Upper lobe of right lung (tissue), 1 donor: ENCODE measurements around the gene RMDN2. TPM values are rescaled to one million over a fixed set of nuclear protein-coding genes. Genes with fewer than 3 reads are reported as not detected.

Experiments
- ATAC-seq: fragments of 200-7000 bp; cut with Tn5 transposase; one replicate; pipeline ENCODE4 v1.9.1; 2020; ENCODE audit warnings: mild to moderate bottlenecking, moderate library complexity
- DNase-seq: peaks from one replicate; pipeline ENCODE4 v3.0.0-alpha.2; 2020
- H3K27ac ChIP-seq: fragments of 200-600 bp; one replicate; pipeline ENCODE4 v1.8.0; 2022
- H3K27me3 ChIP-seq: fragments of 200-600 bp; one replicate; pipeline ENCODE4 v1.8.0; 2022; ENCODE audit warnings: mild to moderate bottlenecking
- H3K36me3 ChIP-seq: fragments of 200-600 bp; one replicate; pipeline ENCODE4 v1.8.0; 2022
- H3K4me1 ChIP-seq: fragments of 200-600 bp; one replicate; pipeline ENCODE4 v1.8.0; 2022
- H3K4me3 ChIP-seq: fragments of 200-600 bp; one replicate; pipeline ENCODE4 v1.8.0; 2022; ENCODE audit warnings: mild to moderate bottlenecking
- H3K9me3 ChIP-seq: fragments of 200-600 bp; one replicate; pipeline ENCODE4 v1.8.0; 2022
- CTCF ChIP-seq: fragments of 200-600 bp; IDR thresholded peaks from one replicate; pipeline ENCODE4 v1.8.0; 2022; ENCODE audit warnings: antibody characterized with exemption
- intact Hi-C: fragments of 100-400 bp; cut with DNase I; formaldehyde crosslinking; loops from one replicate; pipeline ENCODE4 v1.11.0; 2022
- total RNA-seq: library from RNA; stranded (reverse); fragmentation: NEBNext Ultra II Directional; extraction: Animal tissue kit (Norgen Biotek cat#: 25700); gene quantifications from one replicate; pipeline ENCODE4 v1.2.1, GENCODE V29; 2021
- donor health status: DM: no; HTN: yes; CAD: no; lungs with severe emphysema.

The RMDN2 gene
- total RNA-seq, 1 donor from 2014 or later, result 23.1 TPM

DNA sequence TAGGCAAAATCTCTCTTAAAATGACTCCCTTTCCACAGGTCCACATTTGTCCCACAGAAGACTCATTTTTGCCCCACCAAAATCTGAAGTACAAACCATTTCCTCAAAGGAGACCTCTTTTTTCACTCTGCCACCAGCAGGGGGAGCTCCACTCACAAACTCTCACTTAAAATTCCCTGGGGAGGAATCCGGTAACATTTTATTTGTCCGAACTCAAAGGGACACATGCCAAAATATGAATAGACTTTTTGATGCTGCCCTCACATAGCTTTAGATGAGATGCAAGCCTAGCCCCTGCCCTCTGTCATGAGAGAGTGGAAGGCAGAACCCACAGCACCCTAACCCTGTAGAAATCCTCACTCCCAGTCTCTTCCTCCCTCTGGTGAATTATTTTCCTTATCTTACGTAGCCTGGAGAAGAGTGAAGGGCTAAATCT, 57.1 kb downstream of the RMDN2 start:
- ATAC-seq (peak; percentile 80), DNase-seq (no peak)
- peak overlapping the region; percentile 24 for H3K4me3 ChIP-seq
- H3K4me1 ChIP-seq, result peaks cover 7% of the 10 kb centered on the region
- no peaks in the 10 kb centered on the region for H3K36me3 ChIP-seq
- TF ChIP-seq CTCF, result peak; percentile 85
- no peaks in the 10 kb centered on the region for H3K9me3 ChIP-seq
- H3K27me3 ChIP-seq, result no peaks in the 10 kb centered on the region
- no peak overlapping the region for H3K27ac ChIP-seq
- intact Hi-C loops, result loop anchor here (10.0 kb wide), 1 partner anchor 293 kb away; no protein-coding TSS in a partner anchor

- no peak for ATAC-seq
- H3K27me3 ChIP-seq, result no peaks in the 10 kb centered on the region
- H3K36me3 ChIP-seq, result no peaks in the 10 kb centered on the region
- no peak for TF ChIP-seq CTCF
- H3K9me3 ChIP-seq, result no peaks in the 10 kb centered on the region
- intact Hi-C loops, result loop anchor here (10.0 kb wide), 1 partner anchor 292 kb away; no protein-coding TSS in a partner anchor
- no peak overlapping the region for H3K4me3 ChIP-seq
- no peak overlapping the region for H3K27ac ChIP-seq
- H3K4me1 ChIP-seq, result peaks cover 7% of the 10 kb centered on the region
- no peak for DNase-seq
These were observed 57.8 kb downstream of the RMDN2 start for GRCh38 chr2:37982847-37983246.

GRCh38 chr2:37983719-37984118, 58.6 kb downstream of the RMDN2 start:
- no peak for ATAC-seq
- no peak overlapping the region for H3K27ac ChIP-seq
- H3K9me3 ChIP-seq, result no peaks in the 10 kb centered on the region
- DNase-seq, result no peak
- no peak overlapping the region for H3K4me3 ChIP-seq
- no peaks in the 10 kb centered on the region for H3K27me3 ChIP-seq
- no peak for TF ChIP-seq CTCF
- no peaks in the 10 kb centered on the region for H3K36me3 ChIP-seq
- intact Hi-C loops, result loop anchor here (10.0 kb wide), 1 partner anchor 291 kb away; no protein-coding TSS in a partner anchor
- H3K4me1 ChIP-seq, result peaks cover 7% of the 10 kb centered on the region

DNA sequence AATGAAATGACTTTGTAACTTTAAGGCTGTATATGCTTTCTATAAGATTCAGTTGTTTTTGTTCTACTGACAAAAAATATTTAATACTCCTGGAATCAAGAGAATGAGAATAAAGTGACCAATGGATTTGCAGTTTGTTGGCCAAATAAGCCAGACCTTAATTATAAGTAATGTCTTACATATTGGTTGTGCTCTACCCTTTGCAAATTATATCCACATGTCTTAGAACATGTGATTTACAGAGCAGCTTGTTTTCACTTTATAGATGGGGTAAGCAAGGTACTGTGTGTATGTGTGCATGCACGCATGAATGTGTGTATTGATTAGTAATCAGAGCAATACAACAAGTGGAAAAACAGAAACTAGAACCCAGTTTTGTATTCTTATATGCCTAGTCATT, 59.1 kb downstream of the RMDN2 start:
- H3K4me3 ChIP-seq, result no peak overlapping the region
- no peaks in the 10 kb centered on the region for H3K9me3 ChIP-seq
- DNase-seq (no peak), ATAC-seq (no peak)
- H3K4me1 ChIP-seq, result peaks cover 7% of the 10 kb centered on the region
- H3K36me3 ChIP-seq, result no peaks in the 10 kb centered on the region
- no peaks in the 10 kb centered on the region for H3K27me3 ChIP-seq
- TF ChIP-seq CTCF, result no peak
- intact Hi-C loops, result loop anchor here (10.0 kb wide), 1 partner anchor 291 kb away; no protein-coding TSS in a partner anchor
- no peak overlapping the region for H3K27ac ChIP-seq

DNA sequence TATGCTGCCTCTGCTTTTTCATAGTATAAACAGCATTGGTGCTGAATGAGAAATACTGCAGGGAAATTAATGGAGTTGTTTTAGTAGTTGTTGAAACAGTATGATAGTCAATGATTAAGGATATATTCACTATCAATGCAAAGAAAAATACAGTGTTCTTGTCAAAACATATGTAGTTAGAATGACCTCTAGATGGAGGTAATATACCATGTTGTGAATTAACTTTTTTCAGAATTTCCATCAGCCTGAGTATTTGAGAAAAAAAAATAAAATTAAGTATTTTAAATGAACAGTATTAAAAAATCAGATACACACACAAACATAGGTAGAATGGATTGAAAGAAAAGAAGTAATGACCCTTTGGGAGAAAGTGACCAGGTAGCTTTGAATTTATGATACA, 59.5 kb downstream of the RMDN2 start:
- Histone ChIP-seq H3K36me3 (no peaks in the 10 kb centered on the region), H3K9me3 (no peaks in the 10 kb centered on the region), H3K27ac (no peak overlapping the region), H3K27me3 (no peaks in the 10 kb centered on the region), H3K4me1 (peaks cover 7% of the 10 kb centered on the region), H3K4me3 (no peak overlapping the region)
- no peak for TF ChIP-seq CTCF
- no peak for ATAC-seq
- intact Hi-C loops, result loop anchor here (10.0 kb wide), 1 partner anchor 290 kb away; no protein-coding TSS in a partner anchor
- no peak for DNase-seq

DNA sequence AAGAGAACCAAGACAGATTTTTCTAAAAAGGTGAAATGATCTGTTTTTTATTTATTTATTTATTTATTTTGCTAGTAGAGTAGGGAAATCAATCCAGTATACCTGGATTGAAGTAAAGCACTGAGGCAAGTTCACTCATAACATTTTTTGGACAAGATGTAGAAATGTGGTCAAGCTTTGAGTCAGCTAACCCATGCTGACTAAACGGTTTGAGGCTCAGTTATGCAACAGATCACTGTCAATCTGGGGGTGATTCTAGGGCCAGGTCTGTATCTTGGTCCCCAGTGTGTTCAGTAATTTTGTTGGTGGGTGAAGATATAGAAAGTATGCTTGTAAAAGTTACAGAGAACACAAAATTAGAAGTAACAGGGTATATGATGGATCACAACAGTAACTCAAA, 60.2 kb downstream of the RMDN2 start:
- TF ChIP-seq CTCF, result no peak
- Histone ChIP-seq H3K9me3 (no peaks in the 10 kb centered on the region), H3K4me3 (no peak overlapping the region), H3K27ac (no peak overlapping the region), H3K27me3 (no peaks in the 10 kb centered on the region), H3K4me1 (peaks cover 7% of the 10 kb centered on the region), H3K36me3 (no peaks in the 10 kb centered on the region)
- DNase-seq (no peak), ATAC-seq (no peak)
- intact Hi-C loops, result loop anchor here (10.0 kb wide), 1 partner anchor 289 kb away; no protein-coding TSS in a partner anchor
